ENCODE results near the gene UBTD1.

DNA sequence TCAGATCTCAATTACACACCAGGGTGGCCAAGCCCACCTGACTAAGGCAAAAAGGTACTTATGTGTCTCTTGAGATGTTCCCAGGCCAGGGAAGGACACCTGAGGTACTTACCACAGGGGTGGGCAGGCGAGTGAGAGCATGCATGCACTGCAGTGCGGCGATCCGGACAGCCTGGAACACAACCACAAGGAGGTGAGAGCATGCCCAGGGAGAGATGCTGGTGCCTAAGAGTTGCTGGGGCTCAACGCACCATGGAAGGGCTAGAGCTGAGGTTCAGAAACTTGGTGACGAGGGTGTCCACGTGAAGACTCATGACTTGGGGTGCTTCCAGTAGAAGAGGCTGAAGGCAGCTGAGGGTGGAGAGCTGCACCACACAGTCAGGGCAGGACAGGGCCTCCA is 39.6 kb upstream of the UBTD1 start:
- no peak for TF ChIP-seq ZFX (IDR thresholded peaks at IDR 0.05; ENCODE audit: borderline replicate concordance)
- TF ChIP-seq, protein P1, sequence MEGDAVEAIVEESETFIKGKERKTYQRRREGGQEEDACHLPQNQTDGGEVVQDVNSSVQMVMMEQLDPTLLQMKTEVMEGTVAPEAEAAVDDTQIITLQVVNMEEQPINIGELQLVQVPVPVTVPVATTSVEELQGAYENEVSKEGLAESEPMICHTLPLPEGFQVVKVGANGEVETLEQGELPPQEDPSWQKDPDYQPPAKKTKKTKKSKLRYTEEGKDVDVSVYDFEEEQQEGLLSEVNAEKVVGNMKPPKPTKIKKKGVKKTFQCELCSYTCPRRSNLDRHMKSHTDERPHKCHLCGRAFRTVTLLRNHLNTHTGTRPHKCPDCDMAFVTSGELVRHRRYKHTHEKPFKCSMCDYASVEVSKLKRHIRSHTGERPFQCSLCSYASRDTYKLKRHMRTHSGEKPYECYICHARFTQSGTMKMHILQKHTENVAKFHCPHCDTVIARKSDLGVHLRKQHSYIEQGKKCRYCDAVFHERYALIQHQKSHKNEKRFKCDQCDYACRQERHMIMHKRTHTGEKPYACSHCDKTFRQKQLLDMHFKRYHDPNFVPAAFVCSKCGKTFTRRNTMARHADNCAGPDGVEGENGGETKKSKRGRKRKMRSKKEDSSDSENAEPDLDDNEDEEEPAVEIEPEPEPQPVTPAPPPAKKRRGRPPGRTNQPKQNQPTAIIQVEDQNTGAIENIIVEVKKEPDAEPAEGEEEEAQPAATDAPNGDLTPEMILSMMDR (IDR thresholded peaks at IDR 0.05) = no peak

Data from 22Rv1 (cell line).